HG03045 (cell line): ENCODE measurements around the gene CRYGA.
"Not testable (repeated sequence)": the region's sequence is repeated elsewhere in the genome, so short reads cannot be mapped to it uniquely, and the experiment has no call there.

Experiments used
- ATAC-seq: cut with Tn5 transposase; IDR thresholded peaks from one replicate; pipeline ENCODE4 v1.9.1; 2021; ENCODE audit warnings: mild to moderate bottlenecking, moderate library complexity; ENCODE audit not compliant: unreplicated experiment

CRYGA gene

GRCh38 chr2:208128136-208128535, 35.3 kb downstream of the CRYGA start:
- ATAC-seq: no peak

GRCh38 chr2:208127090-208127489, 36.3 kb downstream of the CRYGA start:
- ATAC-seq: no peak

GRCh38 chr2:208125251-208125650, 38.1 kb downstream of the CRYGA start:
- ATAC-seq: no peak

- not testable (repeated sequence) for ATAC-seq
These were observed 39.2 kb downstream of the CRYGA start, which contains the start of gene CRYGD for GRCh38 chr2:208124013-208124715. Gene CRYGD, minus strand, starts transcription at chr2:208124524. Its CDS starts 51 bp downstream, at chr2:208124473.

GRCh38 chr2:208122248-208122647, 41.1 kb downstream of the CRYGA start:
- no peak for ATAC-seq

- ATAC-seq: no peak
These were observed 44.5 kb downstream of the CRYGA start for GRCh38 chr2:208118918-208119317.

- not testable (repeated sequence) for ATAC-seq
These were observed 46.0 kb downstream of the CRYGA start for GRCh38 chr2:208117390-208117789.

- ATAC-seq: no peak
These were observed 50.4 kb downstream of the CRYGA start for GRCh38 chr2:208112969-208113368.

GRCh38 chr2:208112273-208112745, 51.1 kb downstream of the CRYGA start:
- ATAC-seq: not testable (repeated sequence)
